ENCODE data around the gene ARHGAP26. TPM values are rescaled to one million over a fixed set of nuclear protein-coding genes. Genes with fewer than 3 reads are reported as not detected.

The ARHGAP26 gene
- total RNA-seq, 1 donor from 2014 or later, result 18.7 TPM

DNA sequence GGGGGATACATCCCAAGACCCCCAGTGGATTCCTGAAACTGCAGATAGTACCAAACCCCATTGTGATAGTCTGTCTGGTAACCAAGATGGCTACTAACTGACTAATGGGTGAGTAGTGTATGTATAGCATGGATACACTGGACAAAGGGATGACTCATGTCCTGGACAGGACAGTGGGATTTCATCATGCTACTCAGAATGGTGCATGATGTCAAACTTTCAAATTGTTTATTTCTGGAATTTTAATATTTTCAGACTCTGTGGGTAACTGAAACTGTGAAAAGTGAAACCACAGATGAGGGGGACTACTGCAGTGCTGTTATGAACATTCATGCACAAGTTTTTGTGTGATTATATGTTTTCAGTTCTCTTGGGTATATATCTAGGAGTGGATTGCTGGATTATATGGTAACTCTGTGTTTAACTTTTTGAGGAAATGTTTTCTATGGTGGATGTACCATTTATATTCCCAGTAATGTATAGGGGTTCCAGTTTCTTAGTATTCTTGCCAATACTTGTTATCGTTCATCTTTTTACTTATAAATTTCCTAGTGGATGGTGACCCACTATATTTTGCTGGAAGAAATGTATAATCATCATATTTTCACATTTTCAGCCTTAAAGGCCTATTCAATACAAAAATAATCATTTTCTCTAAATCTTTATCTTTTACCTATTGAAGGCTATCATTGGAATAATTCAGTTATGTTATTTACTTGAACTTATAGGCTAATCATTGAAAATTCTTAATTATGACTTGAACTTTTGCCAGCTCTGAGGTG, 492.4 kb downstream of the ARHGAP26 start:
- DNase-seq (ENCODE audit: extremely low spot score, unreplicated experiment), result no peak
- TF ChIP-seq, protein P1, sequence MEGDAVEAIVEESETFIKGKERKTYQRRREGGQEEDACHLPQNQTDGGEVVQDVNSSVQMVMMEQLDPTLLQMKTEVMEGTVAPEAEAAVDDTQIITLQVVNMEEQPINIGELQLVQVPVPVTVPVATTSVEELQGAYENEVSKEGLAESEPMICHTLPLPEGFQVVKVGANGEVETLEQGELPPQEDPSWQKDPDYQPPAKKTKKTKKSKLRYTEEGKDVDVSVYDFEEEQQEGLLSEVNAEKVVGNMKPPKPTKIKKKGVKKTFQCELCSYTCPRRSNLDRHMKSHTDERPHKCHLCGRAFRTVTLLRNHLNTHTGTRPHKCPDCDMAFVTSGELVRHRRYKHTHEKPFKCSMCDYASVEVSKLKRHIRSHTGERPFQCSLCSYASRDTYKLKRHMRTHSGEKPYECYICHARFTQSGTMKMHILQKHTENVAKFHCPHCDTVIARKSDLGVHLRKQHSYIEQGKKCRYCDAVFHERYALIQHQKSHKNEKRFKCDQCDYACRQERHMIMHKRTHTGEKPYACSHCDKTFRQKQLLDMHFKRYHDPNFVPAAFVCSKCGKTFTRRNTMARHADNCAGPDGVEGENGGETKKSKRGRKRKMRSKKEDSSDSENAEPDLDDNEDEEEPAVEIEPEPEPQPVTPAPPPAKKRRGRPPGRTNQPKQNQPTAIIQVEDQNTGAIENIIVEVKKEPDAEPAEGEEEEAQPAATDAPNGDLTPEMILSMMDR (conservative IDR thresholded peaks at IDR 0.05), result no peak
- H3K27me3 Mint-ChIP-seq, result no peaks in the 10 kb centered on the region
- peaks cover 1% of the 10 kb centered on the region for H3K9me3 Mint-ChIP-seq
- H3K4me1 Mint-ChIP-seq (ENCODE audit: unreplicated experiment), result no peaks in the 10 kb centered on the region
- H3K4me3 Mint-ChIP-seq, result no peak overlapping the region
- no peaks in the 10 kb centered on the region for H3K36me3 Mint-ChIP-seq
- no peak overlapping the region for H3K27ac Mint-ChIP-seq

DNA sequence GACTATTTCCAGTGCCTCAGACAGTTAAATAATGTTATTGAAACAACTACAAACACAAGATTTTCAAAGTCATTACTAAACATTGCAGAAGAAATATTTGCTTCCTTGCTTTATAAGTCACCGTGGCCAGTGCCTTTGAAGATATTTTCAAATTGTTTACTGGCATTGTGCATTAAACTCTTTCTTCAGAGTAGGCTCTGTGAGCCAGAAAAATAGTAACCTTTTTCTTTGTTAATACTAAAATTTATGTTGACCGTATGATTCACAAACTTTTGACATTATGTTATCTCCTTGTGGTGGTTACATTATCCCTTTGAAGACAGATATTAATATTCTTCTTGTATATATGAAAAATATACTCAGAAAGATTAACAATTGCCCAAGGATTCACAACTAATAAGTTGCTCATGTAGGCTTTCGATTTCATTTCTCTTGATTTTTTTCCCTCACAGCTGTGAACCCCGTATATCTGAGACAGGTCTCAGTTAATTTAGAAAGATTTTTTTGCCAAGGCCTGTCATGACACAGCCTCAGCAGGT, 493.2 kb downstream of the ARHGAP26 start:
- TF ChIP-seq, protein P1 (conservative IDR thresholded peaks at IDR 0.05), result no peak
- no peaks in the 10 kb centered on the region for H3K36me3 Mint-ChIP-seq
- peaks cover 7% of the 10 kb centered on the region for H3K9me3 Mint-ChIP-seq
- H3K27ac Mint-ChIP-seq, result no peak overlapping the region
- H3K4me1 Mint-ChIP-seq (ENCODE audit: unreplicated experiment), result no peaks in the 10 kb centered on the region
- H3K4me3 Mint-ChIP-seq, result no peak overlapping the region
- no peak for DNase-seq (ENCODE audit: extremely low spot score, unreplicated experiment)
- no peaks in the 10 kb centered on the region for H3K27me3 Mint-ChIP-seq

DNA sequence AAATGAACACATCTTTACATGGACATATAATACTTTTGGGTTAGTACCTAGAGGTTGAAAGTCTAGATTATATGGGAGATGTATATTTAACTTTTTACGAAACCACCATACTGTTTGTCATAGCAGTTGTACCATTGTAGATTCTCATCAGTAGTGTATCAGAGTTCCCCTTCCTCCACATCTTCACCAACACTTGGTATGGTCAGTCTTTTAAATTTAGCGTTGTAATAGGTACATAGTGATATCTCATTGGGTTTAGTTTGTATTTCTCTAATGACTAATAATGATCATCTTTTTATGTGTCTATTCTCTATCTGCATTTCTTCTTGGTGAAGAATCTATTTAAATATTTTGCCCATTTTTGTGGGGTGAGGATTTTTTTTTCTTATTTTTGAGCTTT, 495.8 kb downstream of the ARHGAP26 start:
- no peaks in the 10 kb centered on the region for H3K4me1 Mint-ChIP-seq (ENCODE audit: unreplicated experiment)
- H3K27ac Mint-ChIP-seq, result no peak overlapping the region
- H3K36me3 Mint-ChIP-seq, result no peaks in the 10 kb centered on the region
- no peak overlapping the region for H3K4me3 Mint-ChIP-seq
- no peak for DNase-seq (ENCODE audit: extremely low spot score, unreplicated experiment)
- H3K27me3 Mint-ChIP-seq, result no peaks in the 10 kb centered on the region
- TF ChIP-seq, protein P1 (conservative IDR thresholded peaks at IDR 0.05), result no peak
- H3K9me3 Mint-ChIP-seq, result peaks cover 10% of the 10 kb centered on the region

DNA sequence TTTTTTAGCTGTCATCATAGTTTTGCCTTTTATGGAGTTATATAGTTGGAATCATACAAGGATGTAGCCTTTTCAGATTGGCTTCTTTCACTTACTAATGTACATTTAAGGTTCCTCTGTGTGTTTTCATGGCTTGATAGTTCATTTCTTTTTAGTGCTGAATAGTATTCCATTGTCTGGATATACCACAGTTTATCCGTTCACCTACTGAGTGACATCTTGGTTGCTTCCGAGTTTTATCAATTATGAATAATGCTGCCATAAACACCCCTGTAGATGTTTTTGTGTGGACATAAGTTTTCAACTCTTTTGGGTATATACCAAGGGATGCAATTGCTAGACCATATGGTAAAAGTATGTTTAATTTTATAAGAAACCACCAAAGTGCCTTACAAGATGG, 497.0 kb downstream of the ARHGAP26 start:
- H3K4me3 Mint-ChIP-seq, result no peak overlapping the region
- H3K27ac Mint-ChIP-seq, result no peak overlapping the region
- DNase-seq (ENCODE audit: extremely low spot score, unreplicated experiment), result no peak
- TF ChIP-seq, protein P1 (conservative IDR thresholded peaks at IDR 0.05), result no peak
- H3K4me1 Mint-ChIP-seq (ENCODE audit: unreplicated experiment), result no peaks in the 10 kb centered on the region
- H3K36me3 Mint-ChIP-seq, result no peaks in the 10 kb centered on the region
- H3K9me3 Mint-ChIP-seq, result peaks cover 10% of the 10 kb centered on the region
- H3K27me3 Mint-ChIP-seq, result no peaks in the 10 kb centered on the region

DNA sequence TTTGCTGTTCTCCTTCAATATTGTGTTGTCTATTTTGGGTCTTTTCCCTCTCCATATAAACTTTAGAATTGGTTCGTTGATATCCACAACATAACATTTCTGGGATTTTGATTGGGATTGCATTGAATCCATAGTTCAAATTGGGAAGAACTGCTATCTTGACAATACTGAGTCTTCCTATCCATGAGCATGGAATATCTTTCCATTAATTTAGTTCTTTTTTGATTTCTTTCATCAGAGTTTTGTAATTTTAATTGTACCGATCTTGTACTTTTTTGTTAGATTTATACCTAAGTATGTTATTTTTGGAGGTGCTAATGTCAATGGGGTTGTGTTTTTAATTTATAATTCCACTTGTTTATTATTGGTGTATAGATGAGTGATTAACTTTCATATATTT, 498.2 kb downstream of the ARHGAP26 start:
- no peak overlapping the region for H3K4me3 Mint-ChIP-seq
- no peaks in the 10 kb centered on the region for H3K4me1 Mint-ChIP-seq (ENCODE audit: unreplicated experiment)
- no peak overlapping the region for H3K27ac Mint-ChIP-seq
- H3K27me3 Mint-ChIP-seq, result no peaks in the 10 kb centered on the region
- no peaks in the 10 kb centered on the region for H3K36me3 Mint-ChIP-seq
- no peak for DNase-seq (ENCODE audit: extremely low spot score, unreplicated experiment)
- TF ChIP-seq, protein P1 (conservative IDR thresholded peaks at IDR 0.05), result no peak
- H3K9me3 Mint-ChIP-seq, result peaks cover 10% of the 10 kb centered on the region

Measured in type B pancreatic cell (in vitro differentiated cells).